Natural killer cell (primary cell): ENCODE measurements around the gene FABP1. TPM values are rescaled to one million over a fixed set of nuclear protein-coding genes. Genes with fewer than 3 reads are reported as not detected.
A peak's percentile ranks its signal among the peaks of the same experiment; 100 is the strongest.

Experiments used
- ATAC-seq, 3 donors: fragments of 150-1000 bp in 2 of 3; fragments of 200-7000 bp in 1 of 3; cut with Tn5 transposase; 1 replicate in 1 of 3; 2 replicates in 2 of 3; pipeline ENCODE4 v1.10.0; 2021; ENCODE audit warnings: mild to moderate bottlenecking in 2 of 3, moderate library complexity in 2 of 3
- DNase-seq, 2 donors: peaks; one replicate each; pipeline versions ENCODE4 v3.0.0 to v3.0.0-alpha.2; 2013 to 2021; ENCODE audit warnings: mixed read lengths in 1 of 2
- H3K27ac ChIP-seq: one replicate; pipeline ENCODE4 v1.5.1; 2013; ENCODE audit warnings: mild to moderate bottlenecking, low read length
- H3K27me3 ChIP-seq: one replicate; pipeline ENCODE4 v1.6.1; 2013; ENCODE audit warnings: low read length; ENCODE audit not compliant: control insufficient read depth, insufficient read depth
- H3K36me3 ChIP-seq: one replicate; pipeline ENCODE4 v1.6.1; 2013; ENCODE audit warnings: low read length; ENCODE audit not compliant: control insufficient read depth, insufficient read depth
- H3K4me1 ChIP-seq: one replicate; pipeline ENCODE4 v1.6.1; 2013; ENCODE audit warnings: low read length; ENCODE audit not compliant: control insufficient read depth, insufficient read depth
- H3K4me3 ChIP-seq: one replicate; pipeline ENCODE4 v1.5.1; 2013; ENCODE audit warnings: low read length
- H3K9me3 ChIP-seq: one replicate; pipeline ENCODE4 v1.6.1; 2013; ENCODE audit warnings: low read length; ENCODE audit not compliant: control insufficient read depth, insufficient read depth
- H3K27ac Mint-ChIP-seq, 2 donors: one replicate each; pipeline ENCODE4 v1.8.0; 2022; ENCODE audit warnings: mild to moderate bottlenecking in 2 of 2, mixed read lengths in 2 of 2, moderate library complexity in 1 of 2
- H3K27me3 Mint-ChIP-seq, 2 donors: one replicate each; pipeline ENCODE4 v1.8.0; 2022; ENCODE audit warnings: low read depth in 2 of 2, mixed read lengths in 2 of 2
- H3K36me3 Mint-ChIP-seq: one replicate; pipeline ENCODE4 v1.8.0; 2022; ENCODE audit warnings: mixed read lengths
- H3K4me1 Mint-ChIP-seq, 2 donors: one replicate each; pipeline ENCODE4 v1.8.0; 2022; ENCODE audit warnings: mixed read lengths in 2 of 2
- H3K4me3 Mint-ChIP-seq: one replicate; pipeline ENCODE4 v1.8.0; 2022; ENCODE audit warnings: mild to moderate bottlenecking, moderate library complexity, mixed read lengths
- H3K9me3 Mint-ChIP-seq, 2 donors: one replicate each; pipeline ENCODE4 v1.8.0; 2022; ENCODE audit warnings: mixed read lengths in 2 of 2
- WGBS: methylation state at CpG from one replicate; pipeline ENCODE4 v1.1.7; 2013; ENCODE audit warnings: missing lambda C conversion rate; ENCODE audit not compliant: insufficient coverage; 5-methylcytosine and 5-hydroxymethylcytosine counted together
- intact Hi-C: fragments of 100-400 bp; cut with micrococcal nuclease; formaldehyde crosslinking; loops from one replicate; pipeline ENCODE4 v1.14.2; 2022
- total RNA-seq, 4 donors: library from RNA; stranded (reverse); fragments of 120-200 nt in 1 of 4; gene quantifications; one replicate each; pipeline versions ENCODE4 v1.2.3 to v1.2.4, GENCODE V29; 2013 to 2022
- TF ChIP-seq, protein P1 (sequence below): fragments of 200-600 bp; IDR thresholded peaks from one replicate; pipeline ENCODE4 v1.8.0; 2022; ENCODE audit warnings: antibody characterized with exemption

FABP1 gene
- total RNA-seq, 3 donors from 2014 or later (not counting 1 experiment from before 2014, with no cell fraction given): not detected

DNA sequence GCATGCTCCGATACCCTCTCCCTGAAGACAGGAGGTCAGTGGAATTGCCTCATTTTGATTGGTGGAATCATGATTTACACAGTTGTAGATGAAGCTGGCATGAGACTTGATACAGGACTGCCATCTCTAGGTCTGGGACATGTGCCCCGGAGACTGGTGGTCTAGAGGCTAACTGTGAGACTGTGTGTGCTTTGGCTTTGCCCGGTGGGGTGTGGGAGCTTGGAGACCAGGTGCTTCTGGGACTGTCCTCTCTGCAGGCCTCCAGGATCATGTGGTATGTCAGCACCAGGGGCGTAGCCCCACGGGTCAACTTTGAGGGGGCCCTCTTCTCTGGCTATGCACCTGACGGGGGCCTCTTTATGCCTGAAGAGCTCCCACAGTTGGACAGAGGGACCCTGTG, 45.0 kb upstream of the FABP1 start:
- peaks cover 7 to 11% of the 10 kb centered on the region in 2 donors for H3K27me3 Mint-ChIP-seq
- peaks cover 12 to 14% of the 10 kb centered on the region in 2 donors for H3K4me1 Mint-ChIP-seq
- 91% methylated on average over 6 of the region's 6 CpGs for WGBS
- H3K27ac Mint-ChIP-seq: no peak overlapping the region
- intact Hi-C loops: no loop called here
- no peak for ATAC-seq
- H3K4me3 Mint-ChIP-seq: no peak overlapping the region
- no peak overlapping the region for H3K27ac ChIP-seq
- peaks cover 12% of the 10 kb centered on the region for H3K4me1 ChIP-seq
- H3K36me3 ChIP-seq: no peaks in the 10 kb centered on the region
- DNase-seq: no peak
- H3K9me3 Mint-ChIP-seq: no peaks in the 10 kb centered on the region
- H3K27me3 ChIP-seq: no peaks in the 10 kb centered on the region
- no peak overlapping the region for H3K4me3 ChIP-seq
- H3K9me3 ChIP-seq: peaks cover 4% of the 10 kb centered on the region
- H3K36me3 Mint-ChIP-seq: no peaks in the 10 kb centered on the region
- TF ChIP-seq, protein P1, sequence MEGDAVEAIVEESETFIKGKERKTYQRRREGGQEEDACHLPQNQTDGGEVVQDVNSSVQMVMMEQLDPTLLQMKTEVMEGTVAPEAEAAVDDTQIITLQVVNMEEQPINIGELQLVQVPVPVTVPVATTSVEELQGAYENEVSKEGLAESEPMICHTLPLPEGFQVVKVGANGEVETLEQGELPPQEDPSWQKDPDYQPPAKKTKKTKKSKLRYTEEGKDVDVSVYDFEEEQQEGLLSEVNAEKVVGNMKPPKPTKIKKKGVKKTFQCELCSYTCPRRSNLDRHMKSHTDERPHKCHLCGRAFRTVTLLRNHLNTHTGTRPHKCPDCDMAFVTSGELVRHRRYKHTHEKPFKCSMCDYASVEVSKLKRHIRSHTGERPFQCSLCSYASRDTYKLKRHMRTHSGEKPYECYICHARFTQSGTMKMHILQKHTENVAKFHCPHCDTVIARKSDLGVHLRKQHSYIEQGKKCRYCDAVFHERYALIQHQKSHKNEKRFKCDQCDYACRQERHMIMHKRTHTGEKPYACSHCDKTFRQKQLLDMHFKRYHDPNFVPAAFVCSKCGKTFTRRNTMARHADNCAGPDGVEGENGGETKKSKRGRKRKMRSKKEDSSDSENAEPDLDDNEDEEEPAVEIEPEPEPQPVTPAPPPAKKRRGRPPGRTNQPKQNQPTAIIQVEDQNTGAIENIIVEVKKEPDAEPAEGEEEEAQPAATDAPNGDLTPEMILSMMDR: no peak

DNA sequence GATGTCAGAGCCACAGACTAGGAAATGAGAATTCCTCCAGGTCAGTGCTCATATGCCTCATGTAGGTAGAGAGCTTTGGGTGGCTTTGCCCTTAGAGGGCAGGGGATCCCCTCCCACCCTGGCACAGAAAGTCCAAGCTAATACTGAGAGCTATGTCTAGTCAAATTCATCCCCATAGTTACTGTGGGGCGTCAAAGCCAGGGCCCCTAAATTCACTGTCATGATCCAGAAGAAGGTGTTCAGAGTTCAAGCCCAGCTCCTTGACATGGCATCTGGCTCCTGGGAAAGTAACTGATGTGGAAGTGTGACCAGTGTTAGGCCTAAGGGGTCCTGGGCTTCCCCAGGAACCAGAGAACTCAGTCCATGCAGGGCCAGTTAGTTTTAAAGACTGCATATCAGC, 44.1 kb upstream of the FABP1 start:
- peak overlapping the region; percentile 80 to 83 for H3K27ac Mint-ChIP-seq
- no peak for ATAC-seq
- intact Hi-C loops: no loop called here

DNA sequence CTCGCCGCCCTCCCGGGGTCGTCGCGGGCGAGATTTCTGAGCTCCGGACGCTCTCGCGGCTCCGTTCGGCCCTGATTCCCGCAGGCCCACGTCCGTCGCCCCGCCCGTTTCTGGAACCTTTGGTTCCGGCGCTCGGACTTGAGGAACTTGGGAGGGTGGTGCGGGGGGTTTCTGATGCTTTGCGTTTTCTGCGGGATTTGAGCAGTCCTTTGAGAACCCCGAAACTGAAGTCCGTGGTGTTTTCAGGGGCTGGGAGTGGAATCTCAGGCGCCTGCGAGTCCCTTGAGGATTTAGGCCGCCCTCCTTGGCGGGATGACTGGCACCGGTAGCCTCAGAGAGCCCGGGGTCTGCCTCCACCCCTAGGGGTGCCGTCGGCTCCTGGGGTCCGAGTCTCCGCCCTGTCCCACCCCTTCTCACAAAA, 42.6 kb upstream of the FABP1 start:
- Mint-ChIP-seq H3K9me3 (no peaks in the 10 kb centered on the region), H3K27me3 (peaks cover 0 to 11% of the 10 kb centered on the region in 2 donors), H3K4me3 (peak overlapping the region; percentile 90), H3K36me3 (no peaks in the 10 kb centered on the region), H3K4me1 (peaks cover 12 to 14% of the 10 kb centered on the region in 2 donors), H3K27ac (peak overlapping the region; percentile 80 to 83)
- peak overlapping the region; percentile 27 for H3K4me3 ChIP-seq
- ATAC-seq: peak in 1 of 3 donors; percentile 21
- TF ChIP-seq, protein P1: no peak
- DNase-seq: no peak
- intact Hi-C loops: no loop called here
- 19% methylated on average over 37 of the region's 37 CpGs for WGBS
- H3K9me3 ChIP-seq: peaks cover 4% of the 10 kb centered on the region
- no peaks in the 10 kb centered on the region for H3K36me3 ChIP-seq
- no peaks in the 10 kb centered on the region for H3K27me3 ChIP-seq
- peaks cover 12% of the 10 kb centered on the region for H3K4me1 ChIP-seq
- H3K27ac ChIP-seq: no peak overlapping the region

More for the DNA sequence above, 44.1 kb upstream of the FABP1 start:
- Histone ChIP-seq H3K36me3 (no peaks in the 10 kb centered on the region), H3K4me1 (peaks cover 12% of the 10 kb centered on the region), H3K27me3 (no peaks in the 10 kb centered on the region), H3K4me3 (no peak overlapping the region), H3K9me3 (peaks cover 4% of the 10 kb centered on the region), H3K27ac (no peak overlapping the region)
- TF ChIP-seq, protein P1: no peak
- H3K27me3 Mint-ChIP-seq: peaks cover 0 to 11% of the 10 kb centered on the region in 2 donors
- H3K4me3 Mint-ChIP-seq: peak overlapping the region; percentile 90
- peaks cover 12 to 14% of the 10 kb centered on the region in 2 donors for H3K4me1 Mint-ChIP-seq
- H3K9me3 Mint-ChIP-seq: no peaks in the 10 kb centered on the region
- 100% methylated on average over 1 of the region's 1 CpG for WGBS
- DNase-seq: no peak
- H3K36me3 Mint-ChIP-seq: no peaks in the 10 kb centered on the region

DNA sequence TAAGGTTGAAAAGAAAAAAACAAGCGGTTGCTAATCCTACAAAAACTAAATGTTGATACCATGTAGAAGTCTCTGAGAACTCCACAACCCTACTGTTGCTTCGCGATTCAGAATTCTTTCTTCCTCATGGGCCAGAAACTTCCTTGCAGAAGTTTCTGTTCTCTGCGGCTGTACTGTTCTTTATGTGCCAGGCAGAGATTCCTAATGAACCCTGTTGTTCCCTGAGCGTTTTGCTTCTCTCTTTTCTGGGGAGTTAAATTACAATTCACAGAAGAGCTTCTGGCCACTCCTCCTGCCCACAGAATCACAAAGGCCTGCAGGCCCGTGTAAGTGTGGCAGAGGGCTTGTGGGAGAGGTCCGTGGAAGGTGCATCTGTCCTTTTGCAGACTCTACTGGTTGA, 40.5 kb upstream of the FABP1 start:
- H3K4me1 ChIP-seq: peaks cover 12% of the 10 kb centered on the region
- ATAC-seq (no peak), DNase-seq (no peak)
- H3K4me3 ChIP-seq: no peak overlapping the region
- peaks cover 0 to 13% of the 10 kb centered on the region in 2 donors for H3K27me3 Mint-ChIP-seq
- peaks cover 12 to 14% of the 10 kb centered on the region in 2 donors for H3K4me1 Mint-ChIP-seq
- no peaks in the 10 kb centered on the region for H3K27me3 ChIP-seq
- no peak overlapping the region for H3K27ac ChIP-seq
- TF ChIP-seq, protein P1: no peak
- H3K36me3 Mint-ChIP-seq: no peaks in the 10 kb centered on the region
- no peak overlapping the region for H3K4me3 Mint-ChIP-seq
- no peaks in the 10 kb centered on the region for H3K9me3 Mint-ChIP-seq
- H3K9me3 ChIP-seq: peaks cover 4% of the 10 kb centered on the region
- no peak overlapping the region for H3K27ac Mint-ChIP-seq
- intact Hi-C loops: no loop called here
- H3K36me3 ChIP-seq: no peaks in the 10 kb centered on the region
- 97% methylated on average over 7 of the region's 7 CpGs for WGBS
